Measurements from ENCODE around the gene LBP.

The LBP gene

DNA sequence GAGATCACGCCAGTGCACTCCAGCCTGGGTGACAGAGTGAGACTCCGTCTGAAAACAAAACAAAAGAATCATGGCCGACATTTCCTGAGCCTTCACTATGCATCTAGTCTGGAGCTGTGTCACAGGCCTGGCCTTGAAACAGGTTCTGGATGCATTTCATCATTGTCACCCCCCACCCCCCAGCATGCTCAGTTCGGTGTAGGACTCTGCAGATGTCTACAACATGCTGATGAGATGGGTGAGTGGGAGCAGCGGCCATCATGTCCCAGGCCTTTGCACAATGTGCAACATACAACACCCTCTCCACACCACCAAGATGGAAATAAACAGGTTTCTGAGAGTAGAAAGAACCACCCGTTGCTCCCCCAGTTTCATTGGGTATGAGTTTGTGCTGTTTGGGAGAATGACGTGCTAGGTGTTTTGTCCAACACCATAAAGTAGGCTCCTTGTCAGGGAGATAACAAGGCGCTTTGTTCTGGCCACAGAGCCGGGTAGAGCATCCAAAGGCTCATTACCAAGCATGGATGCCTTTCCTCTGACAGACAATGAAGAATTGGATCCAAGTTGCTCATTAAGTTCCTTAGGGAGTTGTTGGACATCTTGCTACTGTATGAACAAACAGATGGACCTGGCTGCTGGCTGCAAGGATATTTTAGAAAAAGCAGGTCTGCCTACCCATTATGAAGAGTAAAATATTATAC, 66.7 kb downstream of the LBP start:
- H3K4me3 ChIP-seq (ENCODE audit: insufficient read depth, low read length, poor library complexity, severe bottlenecking), result no peak overlapping the region
- H3K27ac ChIP-seq (ENCODE audit: low read depth, low read length), result no peak overlapping the region
- H3K79me2 ChIP-seq (ENCODE audit: insufficient read depth, low read length), result no peaks in the 10 kb centered on the region
- H3K4me2 ChIP-seq (ENCODE audit: low read depth, low read length, poor library complexity, severe bottlenecking), result no peak overlapping the region
- H3K9ac ChIP-seq (ENCODE audit: low read length), result no peak overlapping the region
- H2AFZ ChIP-seq (ENCODE audit: low read depth, low read length, severe bottlenecking), result no peak overlapping the region
- H3K27me3 ChIP-seq (ENCODE audit: low read length), result no peaks in the 10 kb centered on the region
- TF ChIP-seq, protein P1, sequence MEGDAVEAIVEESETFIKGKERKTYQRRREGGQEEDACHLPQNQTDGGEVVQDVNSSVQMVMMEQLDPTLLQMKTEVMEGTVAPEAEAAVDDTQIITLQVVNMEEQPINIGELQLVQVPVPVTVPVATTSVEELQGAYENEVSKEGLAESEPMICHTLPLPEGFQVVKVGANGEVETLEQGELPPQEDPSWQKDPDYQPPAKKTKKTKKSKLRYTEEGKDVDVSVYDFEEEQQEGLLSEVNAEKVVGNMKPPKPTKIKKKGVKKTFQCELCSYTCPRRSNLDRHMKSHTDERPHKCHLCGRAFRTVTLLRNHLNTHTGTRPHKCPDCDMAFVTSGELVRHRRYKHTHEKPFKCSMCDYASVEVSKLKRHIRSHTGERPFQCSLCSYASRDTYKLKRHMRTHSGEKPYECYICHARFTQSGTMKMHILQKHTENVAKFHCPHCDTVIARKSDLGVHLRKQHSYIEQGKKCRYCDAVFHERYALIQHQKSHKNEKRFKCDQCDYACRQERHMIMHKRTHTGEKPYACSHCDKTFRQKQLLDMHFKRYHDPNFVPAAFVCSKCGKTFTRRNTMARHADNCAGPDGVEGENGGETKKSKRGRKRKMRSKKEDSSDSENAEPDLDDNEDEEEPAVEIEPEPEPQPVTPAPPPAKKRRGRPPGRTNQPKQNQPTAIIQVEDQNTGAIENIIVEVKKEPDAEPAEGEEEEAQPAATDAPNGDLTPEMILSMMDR (IDR thresholded peaks at IDR 0.05; ENCODE audit: insufficient read depth, low read length, poor library complexity, severe bottlenecking), result no peak
- no peaks in the 10 kb centered on the region for H4K20me1 ChIP-seq (ENCODE audit: low read depth, low read length)
- H3K9me2 ChIP-seq (replicated peaks; ENCODE audit: insufficient read depth, low read length), result no peaks in the 10 kb centered on the region
- peaks cover 5% of the 10 kb centered on the region; the same call in 1 of the 2 replicates for H3F3A ChIP-seq (ENCODE audit: insufficient read depth)
- H3K36me3 ChIP-seq (ENCODE audit: low read length), result peaks cover 14% of the 10 kb centered on the region; the same call in 1 of the 2 replicates
- no peaks in the 10 kb centered on the region for H3K9me3 ChIP-seq (ENCODE audit: insufficient read depth, low read length)

DNA sequence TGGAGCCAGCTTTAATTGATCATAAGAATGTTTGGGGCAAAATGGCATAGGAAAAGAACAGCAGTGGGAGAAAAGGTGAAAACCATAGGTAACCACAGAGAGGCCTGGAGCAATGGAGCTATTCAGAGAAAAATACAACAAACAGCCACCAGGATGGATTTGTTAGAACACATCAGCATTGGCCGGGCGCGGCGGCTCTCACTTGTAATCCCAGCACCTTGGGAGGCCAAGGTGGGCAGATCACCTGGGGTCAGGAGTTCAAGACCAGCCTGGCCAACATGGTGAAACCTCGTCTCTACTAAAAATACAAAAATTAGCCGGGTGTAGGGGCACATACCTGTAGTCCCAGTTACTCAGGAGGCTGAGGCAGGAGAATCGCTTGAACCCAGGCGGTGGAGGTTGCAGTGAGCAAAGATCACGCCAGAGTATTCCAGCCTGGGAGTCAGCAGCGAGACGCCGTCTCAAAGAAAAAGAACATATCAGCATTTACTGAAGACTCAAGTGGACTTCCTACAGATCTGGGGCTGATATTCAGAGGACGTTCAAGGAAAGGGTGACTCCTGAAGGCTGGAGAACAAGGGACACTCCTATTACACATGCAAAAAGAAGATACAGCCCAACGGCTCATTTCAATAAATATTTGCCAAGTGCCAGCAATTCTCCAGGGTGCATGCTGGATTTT, 68.6 kb downstream of the LBP start:
- H2AFZ ChIP-seq (ENCODE audit: low read depth, low read length, severe bottlenecking), result no peak overlapping the region
- H3K9ac ChIP-seq (ENCODE audit: low read length), result no peak overlapping the region
- H3K27me3 ChIP-seq (ENCODE audit: low read length), result no peaks in the 10 kb centered on the region
- H3K9me3 ChIP-seq (ENCODE audit: insufficient read depth, low read length), result no peaks in the 10 kb centered on the region
- H3K36me3 ChIP-seq (ENCODE audit: low read length), result peaks cover 18% of the 10 kb centered on the region; the same call in 1 of the 2 replicates
- TF ChIP-seq, protein P1 (IDR thresholded peaks at IDR 0.05; ENCODE audit: insufficient read depth, low read length, poor library complexity, severe bottlenecking), result no peak
- no peak for TF ChIP-seq EZH2phosphoT487 (conservative IDR thresholded peaks at IDR 0.05; ENCODE audit: low read length)
- H3K27ac ChIP-seq (ENCODE audit: low read depth, low read length), result no peak overlapping the region
- no peaks in the 10 kb centered on the region for H4K20me1 ChIP-seq (ENCODE audit: low read depth, low read length)
- no peak overlapping the region for H3K4me2 ChIP-seq (ENCODE audit: low read depth, low read length, poor library complexity, severe bottlenecking)
- peaks cover 16% of the 10 kb centered on the region; the same call in 1 of the 2 replicates for H3F3A ChIP-seq (ENCODE audit: insufficient read depth)
- no peaks in the 10 kb centered on the region for H3K79me2 ChIP-seq (ENCODE audit: insufficient read depth, low read length)
- H3K4me3 ChIP-seq (ENCODE audit: insufficient read depth, low read length, poor library complexity, severe bottlenecking), result no peak overlapping the region
- H3K9me2 ChIP-seq (replicated peaks; ENCODE audit: insufficient read depth, low read length), result no peaks in the 10 kb centered on the region

DNA sequence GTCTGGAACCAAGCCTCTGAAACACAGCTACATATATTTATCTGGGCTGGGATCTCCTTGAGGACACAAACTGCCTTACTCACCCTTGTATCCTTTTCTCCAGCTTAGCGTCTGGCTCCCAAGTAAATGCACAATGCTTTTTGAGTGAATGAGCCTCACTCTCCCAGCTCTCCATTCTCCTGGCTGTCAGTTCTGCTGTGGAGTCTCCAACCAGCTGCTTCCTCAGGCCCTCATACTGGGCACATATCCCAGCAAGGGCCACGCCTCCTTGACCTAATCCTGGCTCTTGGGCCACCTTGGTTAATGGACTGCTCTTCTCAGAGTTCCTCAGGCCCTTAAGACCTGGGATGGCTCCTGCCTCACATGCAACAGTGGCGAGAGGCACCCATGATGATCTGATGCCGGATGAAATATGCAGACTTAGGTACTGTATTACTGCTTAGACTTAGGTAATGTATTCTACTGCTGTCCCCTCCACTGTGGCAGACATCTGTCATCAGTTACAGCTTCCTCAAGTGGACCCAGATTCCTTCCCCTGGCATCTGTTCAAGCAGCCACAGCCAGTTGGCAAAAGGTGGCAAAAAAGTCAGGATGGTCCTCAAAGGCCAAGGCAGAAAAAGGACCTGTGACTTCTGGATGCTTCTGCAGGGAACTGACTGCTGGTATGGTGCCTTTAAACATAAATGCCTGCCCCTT, 72.4 kb downstream of the LBP start:
- Histone ChIP-seq H3K9ac (ENCODE audit: low read length) (no peak overlapping the region), H3K27me3 (ENCODE audit: low read length) (no peaks in the 10 kb centered on the region), H3K4me3 (ENCODE audit: insufficient read depth, low read length, poor library complexity, severe bottlenecking) (no peak overlapping the region), H3K27ac (ENCODE audit: low read depth, low read length) (no peak overlapping the region), H4K20me1 (ENCODE audit: low read depth, low read length) (peaks cover 25% of the 10 kb centered on the region; the same call in 1 of the 2 replicates), H3F3A (ENCODE audit: insufficient read depth) (peaks cover 25% of the 10 kb centered on the region), H3K4me2 (ENCODE audit: low read depth, low read length, poor library complexity, severe bottlenecking) (no peak overlapping the region), H2AFZ (ENCODE audit: low read depth, low read length, severe bottlenecking) (no peak overlapping the region), H3K36me3 (ENCODE audit: low read length) (peaks cover 36% of the 10 kb centered on the region), H3K79me2 (ENCODE audit: insufficient read depth, low read length) (0 out of 2 replicates have a peak, but pooled peaks cover 5% of the 10 kb centered on the region), H3K9me3 (ENCODE audit: insufficient read depth, low read length) (no peaks in the 10 kb centered on the region), H3K9me2 (replicated peaks; ENCODE audit: insufficient read depth, low read length) (no peaks in the 10 kb centered on the region)
- TF ChIP-seq, protein P1 (IDR thresholded peaks at IDR 0.05; ENCODE audit: insufficient read depth, low read length, poor library complexity, severe bottlenecking), result no peak
- TF ChIP-seq EZH2phosphoT487 (conservative IDR thresholded peaks at IDR 0.05; ENCODE audit: low read length), result no peak
